Endothelial cell (in vitro differentiated cells): ENCODE results near the gene TGFB1I1. TPM values are rescaled to one million over a fixed set of nuclear protein-coding genes. Genes with fewer than 3 reads are reported as not detected.

ENCODE experiments used
- DNase-seq: peaks from one replicate; pipeline ENCODE4 v3.0.0; 2021; ENCODE audit warnings: low spot score
- H3K27ac Mint-ChIP-seq: one replicate; pipeline ENCODE4 v1.8.0; 2021; ENCODE audit warnings: mixed read lengths, inconsistent platforms; ENCODE audit not compliant: unreplicated experiment
- H3K27me3 Mint-ChIP-seq: one replicate; pipeline ENCODE4 v1.8.0; 2021; ENCODE audit warnings: mild to moderate bottlenecking, moderate library complexity, mixed read lengths, inconsistent platforms; ENCODE audit not compliant: unreplicated experiment
- H3K36me3 Mint-ChIP-seq: one replicate; pipeline ENCODE4 v1.8.0; 2021; ENCODE audit warnings: mild to moderate bottlenecking, low read depth, mixed read lengths, inconsistent platforms; ENCODE audit not compliant: unreplicated experiment
- H3K4me1 Mint-ChIP-seq: one replicate; pipeline ENCODE4 v1.8.0; 2021; ENCODE audit warnings: mild to moderate bottlenecking, mixed read lengths, inconsistent platforms; ENCODE audit not compliant: unreplicated experiment
- H3K4me3 Mint-ChIP-seq: one replicate; pipeline ENCODE4 v1.8.0; 2021; ENCODE audit warnings: mild to moderate bottlenecking, mixed read lengths, inconsistent platforms; ENCODE audit not compliant: unreplicated experiment
- H3K9me3 Mint-ChIP-seq: one replicate; pipeline ENCODE4 v1.8.0; 2021; ENCODE audit warnings: mixed read lengths, inconsistent platforms; ENCODE audit not compliant: unreplicated experiment
- total RNA-seq: library from RNA; stranded (reverse); fragmentation: NEBNext Ultra II Directional; extraction: Animal tissue kit (Norgen Biotek cat#: 25700); gene quantifications from one replicate; pipeline ENCODE4 v1.2.1, GENCODE V29; 2021; ENCODE audit not compliant: unreplicated experiment
- TF ChIP-seq, protein P1 (sequence below): fragments of 200-600 bp; sonication (generic); IDR thresholded peaks from one replicate; pipeline ENCODE4 v1.5.0; 2021; ENCODE audit warnings: antibody characterized with exemption; ENCODE audit not compliant: unreplicated experiment

The TGFB1I1 gene
- total RNA-seq, 1 donor from 2014 or later = 42.5 TPM

DNA sequence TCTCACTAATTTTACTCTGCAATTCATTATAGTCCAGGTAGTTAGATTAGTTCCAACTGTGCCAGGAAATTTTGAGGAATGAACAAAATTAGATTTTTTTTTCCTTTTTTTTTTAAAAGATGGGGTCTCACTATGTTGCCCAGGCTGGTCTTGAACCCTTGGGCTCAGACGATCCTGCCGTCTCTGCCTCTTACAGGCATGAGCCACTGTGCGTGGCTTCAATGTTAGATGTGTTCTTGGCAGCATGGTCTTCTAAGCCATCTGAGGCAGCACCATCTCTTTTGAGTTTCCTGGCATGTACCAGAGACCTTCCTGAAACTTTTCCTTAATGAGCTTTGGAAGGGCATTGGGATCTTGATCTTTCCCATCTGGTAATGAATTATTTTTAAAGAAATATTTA, 53.2 kb downstream of the TGFB1I1 start:
- Mint-ChIP-seq H3K4me1 (peaks cover 13% of the 10 kb centered on the region), H3K27ac (no peak overlapping the region), H3K9me3 (peaks cover 5% of the 10 kb centered on the region), H3K36me3 (no peaks in the 10 kb centered on the region), H3K4me3 (no peak overlapping the region), H3K27me3 (peaks cover 16% of the 10 kb centered on the region)
- TF ChIP-seq, protein P1, sequence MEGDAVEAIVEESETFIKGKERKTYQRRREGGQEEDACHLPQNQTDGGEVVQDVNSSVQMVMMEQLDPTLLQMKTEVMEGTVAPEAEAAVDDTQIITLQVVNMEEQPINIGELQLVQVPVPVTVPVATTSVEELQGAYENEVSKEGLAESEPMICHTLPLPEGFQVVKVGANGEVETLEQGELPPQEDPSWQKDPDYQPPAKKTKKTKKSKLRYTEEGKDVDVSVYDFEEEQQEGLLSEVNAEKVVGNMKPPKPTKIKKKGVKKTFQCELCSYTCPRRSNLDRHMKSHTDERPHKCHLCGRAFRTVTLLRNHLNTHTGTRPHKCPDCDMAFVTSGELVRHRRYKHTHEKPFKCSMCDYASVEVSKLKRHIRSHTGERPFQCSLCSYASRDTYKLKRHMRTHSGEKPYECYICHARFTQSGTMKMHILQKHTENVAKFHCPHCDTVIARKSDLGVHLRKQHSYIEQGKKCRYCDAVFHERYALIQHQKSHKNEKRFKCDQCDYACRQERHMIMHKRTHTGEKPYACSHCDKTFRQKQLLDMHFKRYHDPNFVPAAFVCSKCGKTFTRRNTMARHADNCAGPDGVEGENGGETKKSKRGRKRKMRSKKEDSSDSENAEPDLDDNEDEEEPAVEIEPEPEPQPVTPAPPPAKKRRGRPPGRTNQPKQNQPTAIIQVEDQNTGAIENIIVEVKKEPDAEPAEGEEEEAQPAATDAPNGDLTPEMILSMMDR = no peak
- DNase-seq = no peak

Other genes with a start within 250 kb of the TGFB1I1 start
- 0.74 TPM for gene ITGAM, start 212.2 kb upstream of the TGFB1I1 start, total RNA-seq
- gene ITGAX, start 117.0 kb upstream of the TGFB1I1 start, total RNA-seq = not detected
- not detected for gene ITGAD, start 78.8 kb upstream of the TGFB1I1 start, total RNA-seq
- not detected for gene COX6A2, start 43.8 kb upstream of the TGFB1I1 start, total RNA-seq
- gene ZNF843, start 29.4 kb upstream of the TGFB1I1 start, total RNA-seq = 2.5 TPM
- 15.9 TPM for gene ARMC5, start 12.7 kb upstream of the TGFB1I1 start, total RNA-seq
- not detected for gene SLC5A2, start 11.0 kb downstream of the TGFB1I1 start, total RNA-seq
- gene RUSF1, start 36.2 kb downstream of the TGFB1I1 start, total RNA-seq = 54.2 TPM
- gene AHSP, start 55.7 kb downstream of the TGFB1I1 start, total RNA-seq = not detected